NB4 (cell line): ENCODE results near the gene SPATA13.

Source experiments
- DNase-seq: peaks from one replicate; pipeline ENCODE4 v3.0.0; 2010; ENCODE audit warnings: low read depth
- H3K4me3 ChIP-seq: one replicate; pipeline ENCODE4 v1.5.1; 2011; ENCODE audit warnings: mild to moderate bottlenecking, low read depth, low read length, moderate library complexity
- MAX ChIP-seq: IDR thresholded peaks from 2 replicates; pipeline ENCODE4 v1.6.1; 2011; ENCODE audit warnings: low read depth, low read length
- MYC ChIP-seq: IDR thresholded peaks from 2 replicates; pipeline ENCODE4 v1.6.1; 2011; ENCODE audit warnings: low read depth, low read length
- POLR2A ChIP-seq: IDR thresholded peaks from 2 replicates; pipeline ENCODE4 v1.6.1; 2011; ENCODE audit warnings: mild to moderate bottlenecking; ENCODE audit not compliant: insufficient read length; ENCODE audit errors: extremely low read depth
- TF ChIP-seq, protein P1 (sequence below): IDR thresholded peaks from one replicate; pipeline ENCODE4 v1.5.1; 2012; ENCODE audit warnings: low read depth, low read length

Gene SPATA13

GRCh38 chr13:24176351-24177101 lies 16.0 kb downstream of the SPATA13 start:
- TF ChIP-seq MAX: no peak
- no peak for TF ChIP-seq MYC
- TF ChIP-seq, protein P1, sequence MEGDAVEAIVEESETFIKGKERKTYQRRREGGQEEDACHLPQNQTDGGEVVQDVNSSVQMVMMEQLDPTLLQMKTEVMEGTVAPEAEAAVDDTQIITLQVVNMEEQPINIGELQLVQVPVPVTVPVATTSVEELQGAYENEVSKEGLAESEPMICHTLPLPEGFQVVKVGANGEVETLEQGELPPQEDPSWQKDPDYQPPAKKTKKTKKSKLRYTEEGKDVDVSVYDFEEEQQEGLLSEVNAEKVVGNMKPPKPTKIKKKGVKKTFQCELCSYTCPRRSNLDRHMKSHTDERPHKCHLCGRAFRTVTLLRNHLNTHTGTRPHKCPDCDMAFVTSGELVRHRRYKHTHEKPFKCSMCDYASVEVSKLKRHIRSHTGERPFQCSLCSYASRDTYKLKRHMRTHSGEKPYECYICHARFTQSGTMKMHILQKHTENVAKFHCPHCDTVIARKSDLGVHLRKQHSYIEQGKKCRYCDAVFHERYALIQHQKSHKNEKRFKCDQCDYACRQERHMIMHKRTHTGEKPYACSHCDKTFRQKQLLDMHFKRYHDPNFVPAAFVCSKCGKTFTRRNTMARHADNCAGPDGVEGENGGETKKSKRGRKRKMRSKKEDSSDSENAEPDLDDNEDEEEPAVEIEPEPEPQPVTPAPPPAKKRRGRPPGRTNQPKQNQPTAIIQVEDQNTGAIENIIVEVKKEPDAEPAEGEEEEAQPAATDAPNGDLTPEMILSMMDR: no peak
- TF ChIP-seq POLR2A: no peak
- no peak overlapping the region for H3K4me3 ChIP-seq
- DNase-seq: no peak

- no peak overlapping the region for H3K4me3 ChIP-seq
- TF ChIP-seq MYC (no peak), POLR2A (no peak), MAX (no peak)
- TF ChIP-seq, protein P1: no peak
- no peak for DNase-seq
These were observed 18.4 kb downstream of the SPATA13 start for GRCh38 chr13:24178847-24179485.

GRCh38 chr13:24179486-24179850 lies 18.9 kb downstream of the SPATA13 start:
- TF ChIP-seq MYC (no peak), POLR2A (no peak), MAX (no peak)
- no peak for DNase-seq

DNA sequence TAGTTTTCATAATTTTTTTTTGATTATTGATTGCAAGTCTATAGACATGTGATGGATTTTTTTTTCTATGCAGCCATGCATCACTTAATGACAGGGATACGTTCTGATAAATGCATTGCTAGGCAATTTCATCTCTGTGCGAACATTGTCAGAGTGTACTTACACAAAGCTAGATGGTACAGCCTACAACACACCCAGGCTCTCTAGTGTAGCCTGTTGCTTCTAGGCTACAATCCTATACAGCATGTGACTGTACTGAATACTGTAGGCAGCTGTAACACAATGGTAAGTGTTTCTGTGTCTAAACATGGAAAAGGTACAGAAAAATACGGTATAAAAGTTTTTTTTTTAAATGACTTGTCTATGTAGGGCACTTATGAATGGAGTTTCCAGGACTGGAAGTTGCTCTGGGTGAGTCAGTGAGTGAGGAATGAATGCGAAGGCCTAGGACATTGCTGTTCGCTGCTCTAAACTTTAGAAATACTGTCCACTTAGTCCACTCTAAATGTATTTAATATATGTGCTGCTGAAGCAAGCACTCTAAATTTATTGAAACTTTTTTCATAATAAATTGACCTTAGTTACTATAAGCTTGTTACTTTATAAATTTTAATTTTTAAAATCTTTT lies 20.3 kb downstream of the SPATA13 start:
- no peak for TF ChIP-seq MYC
- TF ChIP-seq MAX: no peak
- TF ChIP-seq, protein P1: no peak
- no peak for TF ChIP-seq POLR2A
- H3K4me3 ChIP-seq: no peak overlapping the region
- no peak for DNase-seq

More at GRCh38 chr13:24179486-24179850, 18.9 kb downstream of the SPATA13 start:
- no peak overlapping the region for H3K4me3 ChIP-seq

DNA sequence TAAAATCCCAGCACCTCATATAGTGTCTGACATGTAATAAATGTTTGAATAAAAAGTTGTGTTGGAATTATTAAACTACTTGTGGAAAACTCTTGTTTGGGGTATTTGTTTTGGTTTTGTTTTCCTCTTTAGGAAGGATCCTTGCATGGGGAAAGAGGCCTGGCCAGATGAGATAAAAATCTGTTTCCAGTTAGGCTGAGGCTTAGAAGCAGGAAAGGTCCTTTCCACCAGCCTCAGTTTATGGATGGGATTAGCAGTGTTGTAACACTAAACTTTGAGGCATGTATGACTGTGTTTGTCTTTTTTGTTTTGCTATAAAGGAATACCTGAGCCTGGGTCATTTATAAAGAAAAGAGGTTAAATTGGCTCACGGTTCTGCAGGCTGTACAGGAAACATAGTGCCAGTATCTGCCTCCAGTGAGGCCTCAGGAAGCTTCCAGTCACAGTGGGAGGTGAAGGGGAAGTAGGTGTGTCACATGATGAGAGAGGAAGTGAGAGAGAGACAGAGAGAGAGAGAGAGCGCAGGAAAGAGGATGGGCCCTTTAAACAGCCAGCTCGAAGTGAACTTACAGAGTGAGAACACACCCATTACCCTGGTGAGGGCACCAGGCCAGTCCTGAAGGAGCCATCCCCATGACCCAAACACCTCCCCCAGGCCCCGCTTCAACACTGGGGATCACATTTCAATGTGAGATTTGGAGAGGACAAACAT lies 21.6 kb downstream of the SPATA13 start:
- TF ChIP-seq POLR2A (no peak), MYC (no peak), MAX (no peak)
- TF ChIP-seq, protein P1: no peak
- DNase-seq: peak; percentile 35

More for the DNA sequence above, 21.6 kb downstream of the SPATA13 start:
- H3K4me3 ChIP-seq: no peak overlapping the region
